Progenitor cell of endocrine pancreas (in vitro differentiated cells): ENCODE measurements around the gene FIG4. TPM values are rescaled to one million over a fixed set of nuclear protein-coding genes. Genes with fewer than 3 reads are reported as not detected.

ENCODE experiments used
- DNase-seq: peaks from one replicate; pipeline ENCODE4 v3.0.0; 2021; ENCODE audit warnings: low spot score; ENCODE audit not compliant: unreplicated experiment
- H3K27ac Mint-ChIP-seq: 2 replicates; pipeline ENCODE4 v1.8.0; 2021; ENCODE audit warnings: mild to moderate bottlenecking, moderate library complexity, mixed read lengths
- H3K27me3 Mint-ChIP-seq: 2 replicates; pipeline ENCODE4 v1.8.0; 2021; ENCODE audit warnings: mixed read lengths
- H3K36me3 Mint-ChIP-seq: 2 replicates; pipeline ENCODE4 v1.8.0; 2022; ENCODE audit warnings: mixed read lengths; ENCODE audit not compliant: insufficient read depth
- H3K4me1 Mint-ChIP-seq: 2 replicates; pipeline ENCODE4 v1.8.0; 2021; ENCODE audit warnings: low read depth, mixed read lengths
- H3K4me3 Mint-ChIP-seq: 2 replicates; pipeline ENCODE4 v1.8.0; 2021; ENCODE audit warnings: low read depth, mild to moderate bottlenecking, moderate library complexity, mixed read lengths
- H3K9me3 Mint-ChIP-seq: 2 replicates; pipeline ENCODE4 v1.8.0; 2021; ENCODE audit warnings: low read depth, mixed read lengths
- total RNA-seq: library from RNA; stranded (reverse); gene quantifications from 2 replicates; pipeline ENCODE4 v1.2.1, GENCODE V29; 2021
- TF ChIP-seq, protein P1 (sequence below): fragments of 200-600 bp; sonication (generic); IDR thresholded peaks from one replicate; pipeline ENCODE4 v1.5.0; 2021; ENCODE audit warnings: antibody characterized with exemption, mild to moderate bottlenecking; ENCODE audit not compliant: unreplicated experiment

The FIG4 gene
- total RNA-seq, 1 donor from 2014 or later, result 30.0 TPM

DNA sequence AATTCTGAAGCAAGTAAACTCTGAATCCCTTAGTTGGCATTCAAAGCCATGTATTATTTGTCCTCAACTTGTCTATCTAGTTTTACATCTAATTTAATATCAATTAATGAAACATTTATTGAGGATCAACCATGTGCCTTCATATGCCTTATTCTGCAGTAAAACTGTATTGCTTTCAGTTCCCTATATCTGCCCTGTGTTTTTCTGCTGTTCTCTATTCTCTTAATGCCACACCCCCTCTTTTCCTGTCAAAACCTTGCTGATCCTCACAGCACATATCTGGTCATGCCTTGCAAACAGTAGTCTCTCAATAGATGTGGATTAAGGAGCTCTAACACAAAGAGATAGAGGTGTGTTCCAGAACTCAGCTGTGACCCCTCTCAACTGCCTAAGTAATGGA is 2.0 kb downstream of the FIG4 start:
- Mint-ChIP-seq H3K4me1 (peaks cover 9% of the 10 kb centered on the region), H3K4me3 (no peak overlapping the region), H3K27ac (no peak overlapping the region), H3K9me3 (peaks cover 3% of the 10 kb centered on the region), H3K27me3 (no peaks in the 10 kb centered on the region), H3K36me3 (peaks cover 9% of the 10 kb centered on the region)
- no peak for DNase-seq
- TF ChIP-seq, protein P1, sequence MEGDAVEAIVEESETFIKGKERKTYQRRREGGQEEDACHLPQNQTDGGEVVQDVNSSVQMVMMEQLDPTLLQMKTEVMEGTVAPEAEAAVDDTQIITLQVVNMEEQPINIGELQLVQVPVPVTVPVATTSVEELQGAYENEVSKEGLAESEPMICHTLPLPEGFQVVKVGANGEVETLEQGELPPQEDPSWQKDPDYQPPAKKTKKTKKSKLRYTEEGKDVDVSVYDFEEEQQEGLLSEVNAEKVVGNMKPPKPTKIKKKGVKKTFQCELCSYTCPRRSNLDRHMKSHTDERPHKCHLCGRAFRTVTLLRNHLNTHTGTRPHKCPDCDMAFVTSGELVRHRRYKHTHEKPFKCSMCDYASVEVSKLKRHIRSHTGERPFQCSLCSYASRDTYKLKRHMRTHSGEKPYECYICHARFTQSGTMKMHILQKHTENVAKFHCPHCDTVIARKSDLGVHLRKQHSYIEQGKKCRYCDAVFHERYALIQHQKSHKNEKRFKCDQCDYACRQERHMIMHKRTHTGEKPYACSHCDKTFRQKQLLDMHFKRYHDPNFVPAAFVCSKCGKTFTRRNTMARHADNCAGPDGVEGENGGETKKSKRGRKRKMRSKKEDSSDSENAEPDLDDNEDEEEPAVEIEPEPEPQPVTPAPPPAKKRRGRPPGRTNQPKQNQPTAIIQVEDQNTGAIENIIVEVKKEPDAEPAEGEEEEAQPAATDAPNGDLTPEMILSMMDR, result no peak

DNA sequence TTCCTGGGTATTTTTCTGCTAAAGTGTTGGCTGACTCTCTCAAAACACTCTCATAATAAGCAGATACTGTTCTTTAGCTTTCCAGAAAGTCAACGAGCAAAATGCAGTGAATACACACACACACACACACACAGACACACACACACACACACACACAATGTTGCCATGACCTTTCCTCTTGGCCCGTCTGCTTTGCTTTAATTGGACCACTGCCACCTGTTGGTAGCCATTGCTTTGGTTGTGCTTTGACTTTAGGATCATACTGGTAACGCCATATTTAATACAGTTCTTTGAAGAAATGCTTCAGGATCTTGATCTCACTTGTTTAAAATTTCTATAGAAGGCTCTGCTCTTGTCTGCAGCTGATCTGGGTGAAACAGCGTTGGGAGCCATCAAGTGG is 4.4 kb downstream of the FIG4 start:
- Mint-ChIP-seq H3K27ac (no peak overlapping the region), H3K27me3 (no peaks in the 10 kb centered on the region), H3K9me3 (peaks cover 3% of the 10 kb centered on the region), H3K36me3 (peaks cover 9% of the 10 kb centered on the region), H3K4me1 (peaks cover 5% of the 10 kb centered on the region), H3K4me3 (no peak overlapping the region)
- no peak for DNase-seq
- TF ChIP-seq, protein P1, result peak; percentile 24

DNA sequence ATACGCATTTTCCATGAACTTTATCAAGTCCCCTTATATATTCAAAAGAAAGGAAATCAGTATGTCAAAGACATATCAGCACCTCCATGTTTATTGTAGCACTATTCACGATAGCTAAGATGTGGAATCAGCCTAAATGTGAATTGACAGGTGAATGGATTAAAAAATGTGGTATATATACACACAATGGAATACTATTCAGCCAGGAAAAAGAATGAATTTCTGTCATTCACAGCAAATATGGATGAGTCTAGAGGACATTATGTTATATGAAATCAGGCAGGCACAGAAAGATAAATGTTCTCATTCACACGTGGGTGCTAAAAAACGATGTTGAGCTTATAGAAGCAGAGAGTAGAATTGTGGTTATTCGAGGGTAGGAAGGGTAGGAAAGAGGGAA is 5.3 kb downstream of the FIG4 start:
- Mint-ChIP-seq H3K4me1 (peaks cover 5% of the 10 kb centered on the region), H3K27ac (no peak overlapping the region), H3K4me3 (no peak overlapping the region), H3K27me3 (no peaks in the 10 kb centered on the region), H3K36me3 (peaks cover 9% of the 10 kb centered on the region), H3K9me3 (peaks cover 3% of the 10 kb centered on the region)
- no peak for DNase-seq
- TF ChIP-seq, protein P1, result no peak

- no peak overlapping the region for H3K27ac Mint-ChIP-seq
- no peak for DNase-seq
- TF ChIP-seq, protein P1, result no peak
- H3K27me3 Mint-ChIP-seq, result no peaks in the 10 kb centered on the region
- H3K4me1 Mint-ChIP-seq, result peaks cover 1% of the 10 kb centered on the region
- peaks cover 3% of the 10 kb centered on the region for H3K9me3 Mint-ChIP-seq
- H3K4me3 Mint-ChIP-seq, result no peak overlapping the region
- peaks cover 3% of the 10 kb centered on the region for H3K36me3 Mint-ChIP-seq
These were observed 10.1 kb downstream of the FIG4 start for GRCh38 chr6:109701221-109701620.

DNA sequence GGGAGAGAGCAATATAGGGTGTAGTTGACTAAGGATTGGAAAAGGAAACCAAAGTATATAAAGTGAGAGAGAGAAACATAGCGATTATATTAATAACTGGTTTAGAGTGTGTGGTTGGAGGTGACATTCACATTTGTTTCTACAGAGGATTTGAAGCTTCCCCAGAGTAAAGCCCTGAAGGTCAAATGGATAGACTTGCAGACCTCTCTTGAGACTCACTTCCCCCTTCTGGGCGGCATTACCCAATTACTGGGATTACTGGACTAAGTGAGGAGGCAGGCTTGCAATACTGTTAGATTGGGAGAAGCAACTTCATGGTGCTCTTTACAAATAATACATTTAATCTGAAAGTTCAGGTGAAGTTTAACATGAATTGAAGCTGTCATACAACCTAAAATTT is 10.7 kb downstream of the FIG4 start:
- peaks cover 1% of the 10 kb centered on the region for H3K4me1 Mint-ChIP-seq
- H3K27me3 Mint-ChIP-seq, result no peaks in the 10 kb centered on the region
- H3K4me3 Mint-ChIP-seq, result no peak overlapping the region
- no peaks in the 10 kb centered on the region for H3K9me3 Mint-ChIP-seq
- no peak overlapping the region for H3K27ac Mint-ChIP-seq
- no peaks in the 10 kb centered on the region for H3K36me3 Mint-ChIP-seq
- TF ChIP-seq, protein P1, result no peak
- no peak for DNase-seq
